HepG2 (cell line): Measurements from ENCODE around the gene TRIM28. TPM values are rescaled to one million over a fixed set of nuclear protein-coding genes. Genes with fewer than 3 reads are reported as not detected.

Source experiments
- ARHGAP35 ChIP-seq: sonication (generic); formaldehyde crosslinking; IDR thresholded peaks from 2 replicates; pipeline ENCODE4 v1.9.0; 2022; ENCODE audit warnings: mild to moderate bottlenecking, inconsistent platforms, moderate library complexity, missing genetic modification reagents, borderline replicate concordance
- BORCS8-MEF2B ChIP-seq: sonication (generic); formaldehyde crosslinking; IDR thresholded peaks from 2 replicates; pipeline ENCODE4 v1.8.0; 2022; ENCODE audit warnings: mild to moderate bottlenecking, missing genetic modification reagents
- GATA4 ChIP-seq: sonication (generic); IDR thresholded peaks from 2 replicates; pipeline ENCODE4 v1.6.1; 2016; ENCODE audit warnings: antibody characterized with exemption, low read depth, borderline replicate concordance
- HOXD1 ChIP-seq: sonication (generic); formaldehyde crosslinking; IDR thresholded peaks from 2 replicates; pipeline ENCODE4 v1.5.0; 2020; ENCODE audit warnings: missing genetic modification reagents
- KLF15 ChIP-seq: sonication (generic); formaldehyde crosslinking; IDR thresholded peaks from 2 replicates; pipeline ENCODE4 v1.8.1; 2023; ENCODE audit warnings: borderline replicate concordance, mild to moderate bottlenecking, inconsistent platforms, missing genetic modification reagents, mixed read lengths
- MAZ ChIP-seq, 2 experiments: sonication (generic) in 1 of 2; formaldehyde crosslinking in 1 of 2; IDR thresholded peaks; 2 replicates each; pipeline versions ENCODE4 v1.5.0 to v1.6.1; 2012 to 2020; ENCODE audit warnings: low read depth in 2 of 2, mild to moderate bottlenecking in 2 of 2, borderline replicate concordance in 1 of 2, improper control_type of control experiment in 1 of 2, low read length in 1 of 2, missing genetic modification reagents in 1 of 2, moderate library complexity in 1 of 2
- MED1 ChIP-seq: sonication (generic); formaldehyde crosslinking; IDR thresholded peaks from 2 replicates; pipeline ENCODE4 v1.4.0; 2020; ENCODE audit warnings: missing genetic modification reagents
- PAX8 ChIP-seq: sonication (generic); formaldehyde crosslinking; IDR thresholded peaks from 2 replicates; pipeline ENCODE4 v1.8.0; 2022; ENCODE audit warnings: mild to moderate bottlenecking, missing genetic modification reagents, borderline replicate concordance
- PCBP1 ChIP-seq: fragments of 200-400 bp; formaldehyde crosslinking; IDR thresholded peaks from 2 replicates; pipeline ENCODE4 v1.6.1; 2017; ENCODE audit warnings: mild to moderate bottlenecking, low read depth, low read length, borderline replicate concordance
- SAFB2 ChIP-seq: sonication (generic); formaldehyde crosslinking; IDR thresholded peaks from 2 replicates; pipeline ENCODE4 v1.5.1; 2020; ENCODE audit warnings: missing genetic modification reagents, low read depth, mild to moderate bottlenecking, borderline replicate concordance
- SP140L ChIP-seq: sonication (generic); formaldehyde crosslinking; IDR thresholded peaks from 2 replicates; pipeline ENCODE4 v1.4.0; 2020; ENCODE audit warnings: missing genetic modification reagents, borderline replicate concordance
- THYN1 ChIP-seq: sonication (generic); formaldehyde crosslinking; IDR thresholded peaks from 2 replicates; pipeline ENCODE4 v1.8.1; 2023; ENCODE audit warnings: low read depth, mild to moderate bottlenecking, moderate library complexity, missing genetic modification reagents, borderline replicate concordance
- YEATS4 ChIP-seq: sonication (generic); formaldehyde crosslinking; IDR thresholded peaks from 2 replicates; pipeline ENCODE4 v1.4.0; 2020; ENCODE audit warnings: missing genetic modification reagents, borderline replicate concordance
- ZFP82 ChIP-seq: sonication (generic); formaldehyde crosslinking; IDR thresholded peaks from 2 replicates; pipeline ENCODE4 v1.5.1; 2020; ENCODE audit warnings: mild to moderate bottlenecking, missing genetic modification reagents, borderline replicate concordance
- ZNF124 ChIP-seq: sonication (generic); formaldehyde crosslinking; IDR thresholded peaks from 2 replicates; pipeline ENCODE4 v1.4.0; 2020; ENCODE audit warnings: missing genetic modification reagents
- ZNF430 ChIP-seq: sonication (generic); formaldehyde crosslinking; IDR thresholded peaks from 2 replicates; pipeline ENCODE4 v1.9.0; 2021; ENCODE audit warnings: mild to moderate bottlenecking, missing genetic modification reagents
- ZNF547 ChIP-seq: sonication (generic); formaldehyde crosslinking; IDR thresholded peaks from 2 replicates; pipeline ENCODE4 v1.5.1; 2020; ENCODE audit warnings: mild to moderate bottlenecking, missing genetic modification reagents
- ZNF761 ChIP-seq: sonication (generic); formaldehyde crosslinking; conservative IDR thresholded peaks from 2 replicates; pipeline ENCODE4 v1.4.0; 2020; ENCODE audit warnings: mild to moderate bottlenecking, missing genetic modification reagents
- polyA plus RNA-seq, 8 experiments: library from polyadenylated mRNA; depleted of rRNA in 3 of 8; stranded (reverse) in 7 of 8; unstranded in 1 of 8; fragments of >200 nt; fragmentation: Illumina TruSeq in 4 of 8; extraction: Trizol in 4 of 8; gene quantifications; 2 replicates each; pipeline versions ENCODE4 v1.2.1 to v1.2.3, GENCODE V29; 2011 to 2016; ENCODE audit warnings: low read depth in 4 of 8, missing spikeins in 1 of 8, mixed read lengths in 1 of 8; ENCODE audit not compliant: insufficient read depth in 1 of 8
- total RNA-seq, 5 experiments: library from RNA; depleted of rRNA; stranded (reverse); fragments of >200 nt; fragmentation: Illumina TruSeq; extraction: Trizol; gene quantifications; 2 replicates each; pipeline ENCODE4 v1.2.3, GENCODE V29; 2016; ENCODE audit warnings: low read depth in 1 of 5
- TF ChIP-seq, protein P1 (sequence below): sonication (generic); formaldehyde crosslinking; IDR thresholded peaks from 2 replicates; pipeline ENCODE4 v1.4.0; 2020; ENCODE audit warnings: mild to moderate bottlenecking, low read depth, missing genetic modification reagents
- TF ChIP-seq, protein P2 (sequence below): sonication (generic); formaldehyde crosslinking; IDR thresholded peaks from 2 replicates; pipeline ENCODE4 v1.8.0; 2023; ENCODE audit warnings: mild to moderate bottlenecking, missing genetic modification reagents
- TF ChIP-seq, protein P3 (sequence below): sonication (generic); formaldehyde crosslinking; IDR thresholded peaks from 2 replicates; pipeline ENCODE4 v1.5.0; 2020; ENCODE audit warnings: missing genetic modification reagents
- TF ChIP-seq, protein P4 (sequence below): sonication (generic); formaldehyde crosslinking; IDR thresholded peaks from 2 replicates; pipeline ENCODE4 v1.4.0; 2020; ENCODE audit warnings: mild to moderate bottlenecking, missing genetic modification reagents, borderline replicate concordance

The TRIM28 gene
- total and polyA plus RNA-seq, 2 of the 13 experiments (the other 11 are each of a cell fraction or from before 2014, with no cell fraction given): 361 to 439 TPM

DNA sequence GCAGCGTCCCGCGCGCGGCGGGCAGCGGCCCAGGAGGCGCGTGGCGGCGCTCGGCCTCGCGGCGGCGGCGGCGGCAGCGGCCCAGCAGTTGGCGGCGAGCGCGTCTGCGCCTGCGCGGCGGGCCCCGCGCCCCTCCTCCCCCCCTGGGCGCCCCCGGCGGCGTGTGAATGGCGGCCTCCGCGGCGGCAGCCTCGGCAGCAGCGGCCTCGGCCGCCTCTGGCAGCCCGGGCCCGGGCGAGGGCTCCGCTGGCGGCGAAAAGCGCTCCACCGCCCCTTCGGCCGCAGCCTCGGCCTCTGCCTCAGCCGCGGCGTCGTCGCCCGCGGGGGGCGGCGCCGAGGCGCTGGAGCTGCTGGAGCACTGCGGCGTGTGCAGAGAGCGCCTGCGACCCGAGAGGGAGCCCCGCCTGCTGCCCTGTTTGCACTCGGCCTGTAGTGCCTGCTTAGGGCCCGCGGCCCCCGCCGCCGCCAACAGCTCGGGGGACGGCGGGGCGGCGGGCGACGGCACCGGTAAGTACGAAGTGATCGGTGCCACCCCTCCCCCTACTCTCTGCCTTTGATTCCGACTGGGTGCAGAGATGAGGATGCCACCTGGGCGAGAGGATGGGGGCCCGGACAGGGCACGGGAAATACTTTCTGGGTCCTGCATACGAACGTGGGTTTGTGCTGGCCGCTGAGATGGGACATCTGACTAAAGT lies 874 bp downstream of the TRIM28 start (continued):
- TF ChIP-seq, protein P1, sequence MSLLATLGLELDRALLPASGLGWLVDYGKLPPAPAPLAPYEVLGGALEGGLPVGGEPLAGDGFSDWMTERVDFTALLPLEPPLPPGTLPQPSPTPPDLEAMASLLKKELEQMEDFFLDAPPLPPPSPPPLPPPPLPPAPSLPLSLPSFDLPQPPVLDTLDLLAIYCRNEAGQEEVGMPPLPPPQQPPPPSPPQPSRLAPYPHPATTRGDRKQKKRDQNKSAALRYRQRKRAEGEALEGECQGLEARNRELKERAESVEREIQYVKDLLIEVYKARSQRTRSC (CRISPR knock-in tag): no peak
- TF ChIP-seq MED1 (CRISPR knock-in tag) (no peak), SP140L (no peak), ZFP82 (CRISPR knock-in tag) (peak; percentile 39; the same call in 1 of the 2 replicates), SAFB2 (CRISPR knock-in tag) (no peak), GATA4 (no peak), ZNF124 (no peak), YEATS4 (CRISPR knock-in tag) (no peak), PAX8 (CRISPR knock-in tag) (no peak), THYN1 (no peak), PCBP1 (no peak), MAZ (IDR thresholded peaks at IDR 0.05; ENCODE audit: borderline replicate concordance, low read depth, low read length) (no peak), MAZ (CRISPR knock-in tag; IDR thresholded peaks at IDR 0.05; ENCODE audit: low read depth) (no peak), KLF15 (no peak), ZNF430 (CRISPR knock-in tag) (no peak), HOXD1 (CRISPR knock-in tag) (no peak), ARHGAP35 (no peak), ZNF761 (CRISPR knock-in tag) (no peak), BORCS8-MEF2B (CRISPR knock-in tag) (no peak), ZNF547 (CRISPR knock-in tag) (no peak)
- TF ChIP-seq, protein P2, sequence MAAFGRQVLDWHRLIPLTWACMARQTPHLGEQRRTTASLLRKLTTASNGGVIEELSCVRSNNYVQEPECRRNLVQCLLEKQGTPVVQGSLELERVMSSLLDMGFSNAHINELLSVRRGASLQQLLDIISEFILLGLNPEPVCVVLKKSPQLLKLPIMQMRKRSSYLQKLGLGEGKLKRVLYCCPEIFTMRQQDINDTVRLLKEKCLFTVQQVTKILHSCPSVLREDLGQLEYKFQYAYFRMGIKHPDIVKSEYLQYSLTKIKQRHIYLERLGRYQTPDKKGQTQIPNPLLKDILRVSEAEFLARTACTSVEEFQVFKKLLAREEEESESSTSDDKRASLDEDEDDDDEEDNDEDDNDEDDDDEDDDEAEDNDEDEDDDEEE (CRISPR knock-in tag): 0 out of 2 replicates have a peak, but pooled peaks have one; percentile 18
- TF ChIP-seq, protein P3, sequence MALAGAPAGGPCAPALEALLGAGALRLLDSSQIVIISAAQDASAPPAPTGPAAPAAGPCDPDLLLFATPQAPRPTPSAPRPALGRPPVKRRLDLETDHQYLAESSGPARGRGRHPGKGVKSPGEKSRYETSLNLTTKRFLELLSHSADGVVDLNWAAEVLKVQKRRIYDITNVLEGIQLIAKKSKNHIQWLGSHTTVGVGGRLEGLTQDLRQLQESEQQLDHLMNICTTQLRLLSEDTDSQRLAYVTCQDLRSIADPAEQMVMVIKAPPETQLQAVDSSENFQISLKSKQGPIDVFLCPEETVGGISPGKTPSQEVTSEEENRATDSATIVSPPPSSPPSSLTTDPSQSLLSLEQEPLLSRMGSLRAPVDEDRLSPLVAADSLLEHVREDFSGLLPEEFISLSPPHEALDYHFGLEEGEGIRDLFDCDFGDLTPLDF (CRISPR knock-in tag): no peak; the same call in 1 of the 2 replicates
- TF ChIP-seq, protein P4, sequence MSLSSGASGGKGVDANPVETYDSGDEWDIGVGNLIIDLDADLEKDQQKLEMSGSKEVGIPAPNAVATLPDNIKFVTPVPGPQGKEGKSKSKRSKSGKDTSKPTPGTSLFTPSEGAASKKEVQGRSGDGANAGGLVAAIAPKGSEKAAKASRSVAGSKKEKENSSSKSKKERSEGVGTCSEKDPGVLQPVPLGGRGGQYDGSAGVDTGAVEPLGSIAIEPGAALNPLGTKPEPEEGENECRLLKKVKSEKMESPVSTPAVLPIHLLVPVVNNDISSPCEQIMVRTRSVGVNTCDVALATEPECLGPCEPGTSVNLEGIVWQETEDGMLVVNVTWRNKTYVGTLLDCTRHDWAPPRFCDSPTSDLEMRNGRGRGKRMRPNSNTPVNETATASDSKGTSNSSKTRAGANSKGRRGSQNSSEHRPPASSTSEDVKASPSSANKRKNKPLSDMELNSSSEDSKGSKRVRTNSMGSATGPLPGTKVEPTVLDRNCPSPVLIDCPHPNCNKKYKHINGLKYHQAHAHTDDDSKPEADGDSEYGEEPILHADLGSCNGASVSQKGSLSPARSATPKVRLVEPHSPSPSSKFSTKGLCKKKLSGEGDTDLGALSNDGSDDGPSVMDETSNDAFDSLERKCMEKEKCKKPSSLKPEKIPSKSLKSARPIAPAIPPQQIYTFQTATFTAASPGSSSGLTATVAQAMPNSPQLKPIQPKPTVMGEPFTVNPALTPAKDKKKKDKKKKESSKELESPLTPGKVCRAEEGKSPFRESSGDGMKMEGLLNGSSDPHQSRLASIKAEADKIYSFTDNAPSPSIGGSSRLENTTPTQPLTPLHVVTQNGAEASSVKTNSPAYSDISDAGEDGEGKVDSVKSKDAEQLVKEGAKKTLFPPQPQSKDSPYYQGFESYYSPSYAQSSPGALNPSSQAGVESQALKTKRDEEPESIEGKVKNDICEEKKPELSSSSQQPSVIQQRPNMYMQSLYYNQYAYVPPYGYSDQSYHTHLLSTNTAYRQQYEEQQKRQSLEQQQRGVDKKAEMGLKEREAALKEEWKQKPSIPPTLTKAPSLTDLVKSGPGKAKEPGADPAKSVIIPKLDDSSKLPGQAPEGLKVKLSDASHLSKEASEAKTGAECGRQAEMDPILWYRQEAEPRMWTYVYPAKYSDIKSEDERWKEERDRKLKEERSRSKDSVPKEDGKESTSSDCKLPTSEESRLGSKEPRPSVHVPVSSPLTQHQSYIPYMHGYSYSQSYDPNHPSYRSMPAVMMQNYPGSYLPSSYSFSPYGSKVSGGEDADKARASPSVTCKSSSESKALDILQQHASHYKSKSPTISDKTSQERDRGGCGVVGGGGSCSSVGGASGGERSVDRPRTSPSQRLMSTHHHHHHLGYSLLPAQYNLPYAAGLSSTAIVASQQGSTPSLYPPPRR: no peak
